ENCODE results near the gene CINP.

CINP gene

DNA sequence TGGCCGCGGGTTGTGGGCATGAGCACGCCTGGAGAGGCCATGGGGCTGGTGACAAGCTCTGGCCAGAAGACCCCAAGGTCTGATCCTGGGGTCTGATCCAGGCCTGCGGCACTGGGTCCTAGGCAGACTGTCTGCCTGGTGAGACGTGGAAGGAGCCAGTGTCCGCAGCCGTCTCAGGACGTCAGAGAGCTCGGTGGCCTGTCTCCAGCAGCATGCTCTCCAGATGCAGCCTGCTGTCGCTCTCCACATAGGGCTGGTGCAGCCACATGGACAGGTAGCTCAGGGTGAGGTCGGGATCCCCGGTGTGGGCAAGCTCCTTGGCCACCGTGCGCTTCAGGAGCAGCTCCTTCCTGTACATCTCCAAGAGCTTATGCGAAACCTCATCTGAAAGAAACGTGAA is 14.3 kb downstream of the CINP start:
- no peak for DNase-seq (ENCODE audit: extremely low read depth, low read depth)
- H3K4me3 ChIP-seq (replicated peaks; ENCODE audit: low read depth, low read length), result no peak overlapping the region
- TF ChIP-seq, protein P1, sequence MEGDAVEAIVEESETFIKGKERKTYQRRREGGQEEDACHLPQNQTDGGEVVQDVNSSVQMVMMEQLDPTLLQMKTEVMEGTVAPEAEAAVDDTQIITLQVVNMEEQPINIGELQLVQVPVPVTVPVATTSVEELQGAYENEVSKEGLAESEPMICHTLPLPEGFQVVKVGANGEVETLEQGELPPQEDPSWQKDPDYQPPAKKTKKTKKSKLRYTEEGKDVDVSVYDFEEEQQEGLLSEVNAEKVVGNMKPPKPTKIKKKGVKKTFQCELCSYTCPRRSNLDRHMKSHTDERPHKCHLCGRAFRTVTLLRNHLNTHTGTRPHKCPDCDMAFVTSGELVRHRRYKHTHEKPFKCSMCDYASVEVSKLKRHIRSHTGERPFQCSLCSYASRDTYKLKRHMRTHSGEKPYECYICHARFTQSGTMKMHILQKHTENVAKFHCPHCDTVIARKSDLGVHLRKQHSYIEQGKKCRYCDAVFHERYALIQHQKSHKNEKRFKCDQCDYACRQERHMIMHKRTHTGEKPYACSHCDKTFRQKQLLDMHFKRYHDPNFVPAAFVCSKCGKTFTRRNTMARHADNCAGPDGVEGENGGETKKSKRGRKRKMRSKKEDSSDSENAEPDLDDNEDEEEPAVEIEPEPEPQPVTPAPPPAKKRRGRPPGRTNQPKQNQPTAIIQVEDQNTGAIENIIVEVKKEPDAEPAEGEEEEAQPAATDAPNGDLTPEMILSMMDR (IDR thresholded peaks at IDR 0.05; ENCODE audit: low read depth, low read length, missing control alignments), result no peak

DNA sequence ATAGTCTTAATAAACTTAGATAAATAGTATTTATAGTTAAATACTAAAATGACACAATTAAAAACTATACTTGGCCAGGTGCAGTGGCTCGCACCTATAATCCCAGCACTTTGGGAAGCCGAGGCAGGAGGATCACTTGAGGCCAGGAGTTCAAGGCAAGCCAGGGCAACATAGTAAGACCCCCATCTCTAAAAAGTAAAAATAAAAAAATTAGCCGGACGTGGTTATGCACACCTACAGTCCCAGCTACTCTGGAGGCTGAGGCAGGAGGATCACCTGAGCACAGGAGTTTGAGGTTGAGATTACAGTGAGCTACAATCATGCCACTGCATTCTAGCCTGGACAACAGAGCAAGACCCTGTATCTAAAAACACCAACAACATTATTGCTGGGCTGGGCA is 16.0 kb downstream of the CINP start:
- no peak for DNase-seq (ENCODE audit: extremely low read depth, low read depth)
- TF ChIP-seq, protein P1 (IDR thresholded peaks at IDR 0.05; ENCODE audit: low read depth, low read length, missing control alignments), result no peak
- H3K4me3 ChIP-seq (replicated peaks; ENCODE audit: low read depth, low read length), result no peak overlapping the region

- TF ChIP-seq, protein P1 (IDR thresholded peaks at IDR 0.05; ENCODE audit: low read depth, low read length, missing control alignments), result no peak
- DNase-seq (ENCODE audit: extremely low read depth, low read depth), result no peak
- H3K4me3 ChIP-seq (replicated peaks; ENCODE audit: low read depth, low read length), result no peak overlapping the region
Observed at GRCh38 chr14:102345232-102345631, 17.5 kb downstream of the CINP start.

DNA sequence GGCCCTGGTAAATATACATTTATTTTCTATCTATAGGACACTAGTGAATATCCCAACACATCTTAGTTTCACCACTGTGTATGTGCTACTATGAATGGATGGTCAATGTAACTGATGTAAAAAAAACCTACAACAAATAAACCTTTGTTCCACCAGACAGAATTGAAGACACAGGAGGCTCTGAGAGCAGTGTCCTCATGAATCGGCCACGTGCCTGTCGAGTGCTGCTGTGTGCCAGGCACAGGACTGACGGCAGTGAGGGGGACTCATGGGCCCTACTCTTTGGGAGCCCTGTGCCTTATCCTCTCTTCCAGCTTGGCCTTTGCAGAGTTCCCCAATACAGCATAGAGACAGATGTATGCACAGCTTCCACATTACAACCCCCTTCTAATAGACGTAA is 18.2 kb downstream of the CINP start:
- TF ChIP-seq, protein P1 (IDR thresholded peaks at IDR 0.05; ENCODE audit: low read depth, low read length, missing control alignments), result no peak
- no peak overlapping the region for H3K4me3 ChIP-seq (replicated peaks; ENCODE audit: low read depth, low read length)
- no peak for DNase-seq (ENCODE audit: extremely low read depth, low read depth)

- TF ChIP-seq, protein P1 (IDR thresholded peaks at IDR 0.05; ENCODE audit: low read depth, low read length, missing control alignments), result no peak
- H3K4me3 ChIP-seq (replicated peaks; ENCODE audit: low read depth, low read length), result no peak overlapping the region
- DNase-seq (ENCODE audit: extremely low read depth, low read depth), result no peak
Observed at GRCh38 chr14:102344084-102344483, 18.6 kb downstream of the CINP start.

DNA sequence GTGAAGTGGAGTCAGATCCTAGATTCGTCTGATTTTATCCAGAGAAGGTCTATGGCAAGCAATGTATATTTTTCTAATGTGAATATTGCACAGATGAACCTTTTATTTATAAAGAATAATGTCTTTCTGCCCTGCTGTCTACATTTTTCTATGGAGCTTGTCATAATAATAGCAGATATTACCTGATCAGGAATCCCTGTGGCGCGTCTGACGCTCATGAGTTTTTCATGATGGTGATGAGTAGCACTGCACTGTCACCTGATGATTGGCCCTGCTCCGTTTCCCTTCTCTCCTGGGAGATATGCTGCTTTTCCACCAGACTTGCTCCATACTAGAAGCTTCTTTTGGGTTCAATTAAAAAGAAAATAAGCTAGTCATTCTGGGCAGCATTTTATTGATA is 20.5 kb downstream of the CINP start:
- DNase-seq (ENCODE audit: extremely low read depth, low read depth), result no peak
- H3K4me3 ChIP-seq (replicated peaks; ENCODE audit: low read depth, low read length), result no peak overlapping the region
- TF ChIP-seq, protein P1 (IDR thresholded peaks at IDR 0.05; ENCODE audit: low read depth, low read length, missing control alignments), result no peak

GRCh38 chr14:102341566-102341965 is 21.1 kb downstream of the CINP start:
- no peak overlapping the region for H3K4me3 ChIP-seq (replicated peaks; ENCODE audit: low read depth, low read length)
- no peak for DNase-seq (ENCODE audit: extremely low read depth, low read depth)
- TF ChIP-seq, protein P1 (IDR thresholded peaks at IDR 0.05; ENCODE audit: low read depth, low read length, missing control alignments), result no peak

Measured in HFF-Myc (cell line).